Skin of body (tissue), 2 donors: ENCODE data around the gene ARFIP1. TPM values are rescaled to one million over a fixed set of nuclear protein-coding genes. Genes with fewer than 3 reads are reported as not detected.
A peak's percentile ranks its signal among the peaks of the same experiment; 100 is the strongest.
"Not testable (repeated sequence)": the region's sequence is repeated elsewhere in the genome, so short reads cannot be mapped to it uniquely, and the experiment has no call there.

ENCODE experiments used
- DNase-seq: peaks from one replicate; lab custom pipeline; 2025; lab: John Stamatoyannopoulos, UW
- total RNA-seq: library from RNA; depleted of rRNA; stranded (reverse); fragments of >200 nt; gene quantifications from one replicate; pipeline ENCODE4 v1.2.3, GENCODE V29; 2014

The ARFIP1 gene
- total RNA-seq, 1 donor from 2014 or later = 41.2 TPM

DNA sequence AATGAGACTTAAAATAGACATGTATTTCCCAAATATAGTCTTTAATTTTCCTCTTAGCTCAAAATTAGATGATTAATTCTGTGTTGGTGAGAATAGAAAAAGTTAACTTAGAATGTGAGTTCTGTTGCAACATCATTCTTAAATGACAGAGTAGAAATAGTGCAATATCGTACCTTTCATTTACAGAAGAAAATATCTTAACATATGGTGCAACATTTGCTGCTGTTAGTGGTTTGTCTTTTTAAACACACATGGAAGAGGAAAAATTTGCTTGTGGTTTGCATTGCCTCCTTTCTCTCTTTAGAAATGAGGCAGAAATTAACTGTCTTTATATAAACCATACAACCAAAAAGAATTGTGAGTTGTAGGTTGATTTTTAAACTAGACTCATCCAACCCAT, 117.1 kb downstream of the ARFIP1 start:
- DNase-seq = no peak

GRCh38 chr4:152898133-152898532, 118.4 kb downstream of the ARFIP1 start:
- DNase-seq = not testable (repeated sequence)

DNA sequence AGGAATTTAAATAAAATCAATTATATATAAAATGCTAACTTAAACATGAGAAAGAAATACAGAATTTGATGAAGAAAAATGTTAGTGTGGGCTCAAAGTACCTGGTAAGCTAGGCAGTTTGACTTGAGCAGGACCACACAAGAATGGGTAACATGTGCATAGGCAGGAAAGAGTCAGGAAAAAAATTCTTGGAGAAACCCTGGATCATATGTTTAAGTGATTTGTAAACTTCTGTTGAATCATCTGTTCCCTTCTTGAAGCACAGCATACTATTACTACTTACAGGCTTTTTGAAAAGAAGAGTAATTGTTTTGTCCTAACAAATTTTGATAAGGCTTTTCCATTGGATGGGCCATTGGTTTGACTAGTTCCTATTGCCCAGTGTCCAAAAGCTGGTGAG, 118.9 kb downstream of the ARFIP1 start:
- no peak for DNase-seq

- no peak for DNase-seq
Observed at GRCh38 chr4:152900395-152900794, 120.6 kb downstream of the ARFIP1 start.

- peak; percentile 1 for DNase-seq
Observed at GRCh38 chr4:152901205-152901604, 121.5 kb downstream of the ARFIP1 start.

DNA sequence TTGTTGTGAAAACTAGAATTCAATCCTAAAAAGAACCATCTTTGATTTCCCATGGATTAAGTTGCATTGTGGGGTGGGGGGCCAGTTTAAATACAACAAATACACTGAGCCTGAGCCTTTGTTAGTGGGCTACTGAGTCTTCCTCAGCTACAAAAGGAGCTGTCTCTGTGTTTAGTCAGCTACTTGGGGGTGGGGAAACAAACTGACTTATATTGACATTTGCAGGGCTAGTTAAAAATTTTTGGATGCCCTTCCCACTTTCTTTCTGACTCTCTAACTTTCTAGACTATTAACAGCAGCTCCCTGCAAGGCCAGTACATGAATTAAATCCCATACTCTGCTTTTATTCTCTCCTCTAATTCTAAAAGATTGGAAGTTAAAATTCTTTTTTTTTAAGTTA, 123.9 kb downstream of the ARFIP1 start:
- no peak for DNase-seq

GRCh38 chr4:152909901-152910300, 130.1 kb downstream of the ARFIP1 start:
- no peak for DNase-seq

DNA sequence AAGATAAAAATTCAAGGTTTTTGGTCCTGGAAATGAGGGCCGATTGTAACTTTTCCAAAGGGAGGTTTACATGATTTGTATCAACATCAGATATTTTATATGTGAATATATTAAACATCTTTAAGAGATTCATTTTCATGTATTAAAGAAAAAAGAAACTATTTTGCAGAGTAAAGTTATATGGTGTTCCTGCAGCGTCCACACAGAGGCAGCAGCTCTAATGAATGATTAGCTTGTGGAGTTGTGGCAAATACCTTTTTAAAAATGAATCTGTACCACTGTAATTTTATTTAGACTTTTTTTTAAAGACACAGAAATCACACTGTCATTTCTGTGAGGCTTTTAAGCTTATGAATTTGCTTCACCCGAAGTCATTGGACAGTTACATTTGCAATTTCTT, 130.8 kb downstream of the ARFIP1 start:
- no peak for DNase-seq

DNA sequence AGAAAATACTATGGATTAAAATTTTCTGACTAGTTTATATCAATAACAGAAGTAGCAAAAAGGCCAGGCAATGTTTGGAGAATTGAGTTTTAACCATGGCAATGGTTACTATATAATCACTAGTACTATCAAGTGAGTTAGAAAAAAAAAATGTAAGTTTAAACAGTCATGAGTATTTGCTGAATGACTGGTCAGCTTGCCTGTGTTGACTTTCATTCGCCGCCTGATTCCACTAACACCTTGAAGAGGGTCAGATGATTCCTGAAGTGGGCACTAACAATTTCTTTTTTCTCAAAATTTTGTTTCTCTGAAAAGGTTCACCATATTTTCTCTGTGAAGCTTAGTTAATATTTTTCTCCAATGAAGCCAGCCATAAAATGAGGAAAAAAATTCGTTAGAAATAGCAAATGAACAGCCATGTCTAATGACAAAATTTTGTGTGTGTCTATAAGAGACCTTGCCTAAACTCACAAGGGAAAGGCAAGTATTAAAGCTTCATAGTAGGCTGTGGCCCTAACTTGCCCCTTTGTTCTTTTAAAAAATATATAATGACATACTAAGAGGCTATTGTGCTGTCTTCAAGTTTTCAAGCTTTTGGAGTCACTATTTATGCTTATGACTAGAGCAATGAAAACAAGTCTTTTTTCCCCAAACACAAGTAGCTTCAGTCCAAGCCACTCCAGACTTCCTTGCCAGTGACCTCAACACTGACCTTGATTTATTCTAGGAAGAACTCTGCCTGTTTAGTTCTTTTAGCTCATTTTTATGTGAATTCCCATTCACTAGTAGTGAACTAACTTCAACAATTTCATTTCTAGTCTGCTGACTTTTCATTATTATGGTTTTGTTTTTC, 138.0 kb downstream of the ARFIP1 start:
- no peak for DNase-seq

- DNase-seq = no peak
Observed at GRCh38 chr4:152919826-152920225, 140.1 kb downstream of the ARFIP1 start.

DNA sequence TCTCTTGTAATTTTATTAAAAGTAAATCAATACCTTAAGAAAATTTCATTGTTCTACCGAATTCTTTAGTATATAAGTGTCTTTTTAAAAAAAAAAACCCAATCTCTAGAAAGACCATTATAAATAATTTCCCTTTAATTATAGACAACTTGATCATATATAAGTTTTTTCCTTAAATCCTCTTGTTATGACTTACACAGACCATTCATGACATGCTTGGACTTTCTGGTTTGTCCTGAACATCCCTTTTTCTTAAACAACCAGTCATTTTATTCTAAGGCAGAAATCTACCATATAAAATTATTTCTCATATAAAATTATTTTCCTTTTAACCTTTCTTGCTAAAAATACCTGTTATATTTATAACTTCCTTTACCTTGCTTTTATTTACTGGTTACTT, 141.0 kb downstream of the ARFIP1 start:
- DNase-seq = no peak

GRCh38 chr4:152921284-152921683, 141.5 kb downstream of the ARFIP1 start:
- DNase-seq = no peak

DNA sequence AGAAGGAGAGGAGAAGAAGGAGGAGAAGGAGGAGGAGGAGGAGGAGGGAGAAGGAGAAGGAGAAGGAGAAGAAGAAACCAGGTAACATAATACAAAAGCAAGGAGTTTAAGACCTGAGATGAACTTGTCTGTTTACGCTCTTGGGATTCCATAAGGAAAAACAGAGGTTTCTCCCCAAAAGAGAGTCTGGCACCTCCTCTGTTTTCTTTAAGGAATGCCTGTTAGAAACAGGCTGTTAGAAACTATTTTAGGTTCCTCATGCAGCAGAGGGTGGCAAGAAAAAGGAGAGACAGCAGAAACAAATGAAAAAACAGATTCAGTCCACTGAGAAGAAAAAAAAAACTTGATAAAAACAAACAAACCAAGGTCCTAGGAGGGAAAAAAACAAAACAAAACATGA, 146.1 kb downstream of the ARFIP1 start:
- no peak for DNase-seq

DNA sequence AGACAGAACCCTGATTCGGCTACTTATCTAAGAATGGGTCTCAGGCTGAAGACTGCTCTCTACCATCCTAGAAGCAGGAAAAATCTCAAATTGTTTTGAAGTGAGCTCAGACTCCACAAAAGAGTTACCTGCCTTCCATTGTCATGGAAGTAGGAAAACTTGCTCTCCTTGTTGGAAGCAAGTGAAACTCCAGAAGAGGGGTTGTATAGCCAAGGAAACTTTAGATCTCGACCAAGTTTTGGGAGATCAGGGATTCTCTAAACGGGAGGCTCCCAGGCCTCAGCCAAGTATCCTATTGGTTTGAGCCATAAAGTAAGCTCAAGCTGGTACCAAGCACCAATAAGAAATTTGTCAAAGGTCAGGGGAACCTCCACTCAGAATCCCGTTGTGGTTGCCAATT, 147.2 kb downstream of the ARFIP1 start:
- no peak for DNase-seq

- DNase-seq = no peak
Observed at GRCh38 chr4:152927737-152928136, 148.0 kb downstream of the ARFIP1 start.

- no peak for DNase-seq
Observed at GRCh38 chr4:152928286-152928685, 148.5 kb downstream of the ARFIP1 start.

- no peak for DNase-seq
Observed at GRCh38 chr4:152929888-152930287, 150.1 kb downstream of the ARFIP1 start.

- DNase-seq = no peak
Observed at GRCh38 chr4:152935143-152935542, 155.4 kb downstream of the ARFIP1 start.

GRCh38 chr4:152935631-152936445, 156.1 kb downstream of the ARFIP1 start, which contains the start of gene FHDC1:
Gene FHDC1, plus strand, starts transcription at chr4:152936323. Its CDS starts 6,735 bp downstream, at chr4:152943058.
- no peak for DNase-seq

GRCh38 chr4:152936446-152937335, 156.9 kb downstream of the ARFIP1 start:
- DNase-seq = no peak
